ENCODE measurements around the gene TMEM252.

DNA sequence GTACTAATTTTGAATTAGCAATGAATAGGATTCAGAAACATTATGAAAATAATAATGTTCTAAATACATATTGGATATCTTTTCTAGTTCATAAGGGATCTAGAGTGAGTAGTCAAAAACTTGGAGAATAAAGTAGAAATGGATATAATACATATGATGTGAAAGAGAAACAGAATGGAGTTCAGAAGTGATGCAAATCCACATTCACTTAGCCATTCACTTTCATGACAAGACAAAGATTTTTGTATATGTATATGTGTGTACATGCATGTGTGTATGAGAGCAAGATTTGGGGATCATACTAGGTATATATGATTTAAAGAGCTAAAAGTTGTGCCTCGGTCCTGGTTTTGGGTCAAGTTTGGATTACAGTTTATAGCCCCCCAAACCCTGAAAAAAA is 34.1 kb downstream of the TMEM252 start:
- TF ChIP-seq POLR2A (IDR thresholded peaks at IDR 0.05; ENCODE audit: low read depth) (no peak), POLR2AphosphoS5 (IDR thresholded peaks at IDR 0.05) (no peak), EP300 (IDR thresholded peaks at IDR 0.05) (no peak)
- TF ChIP-seq, protein P1, sequence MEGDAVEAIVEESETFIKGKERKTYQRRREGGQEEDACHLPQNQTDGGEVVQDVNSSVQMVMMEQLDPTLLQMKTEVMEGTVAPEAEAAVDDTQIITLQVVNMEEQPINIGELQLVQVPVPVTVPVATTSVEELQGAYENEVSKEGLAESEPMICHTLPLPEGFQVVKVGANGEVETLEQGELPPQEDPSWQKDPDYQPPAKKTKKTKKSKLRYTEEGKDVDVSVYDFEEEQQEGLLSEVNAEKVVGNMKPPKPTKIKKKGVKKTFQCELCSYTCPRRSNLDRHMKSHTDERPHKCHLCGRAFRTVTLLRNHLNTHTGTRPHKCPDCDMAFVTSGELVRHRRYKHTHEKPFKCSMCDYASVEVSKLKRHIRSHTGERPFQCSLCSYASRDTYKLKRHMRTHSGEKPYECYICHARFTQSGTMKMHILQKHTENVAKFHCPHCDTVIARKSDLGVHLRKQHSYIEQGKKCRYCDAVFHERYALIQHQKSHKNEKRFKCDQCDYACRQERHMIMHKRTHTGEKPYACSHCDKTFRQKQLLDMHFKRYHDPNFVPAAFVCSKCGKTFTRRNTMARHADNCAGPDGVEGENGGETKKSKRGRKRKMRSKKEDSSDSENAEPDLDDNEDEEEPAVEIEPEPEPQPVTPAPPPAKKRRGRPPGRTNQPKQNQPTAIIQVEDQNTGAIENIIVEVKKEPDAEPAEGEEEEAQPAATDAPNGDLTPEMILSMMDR (IDR thresholded peaks at IDR 0.05) = no peak
